Lung microvascular endothelial cell (primary cell): ENCODE results near the gene MYLK. TPM values are rescaled to one million over a fixed set of nuclear protein-coding genes. Genes with fewer than 3 reads are reported as not detected.
A peak's percentile ranks its signal among the peaks of the same experiment; 100 is the strongest.

Experiments used
- DNase-seq, 2 donors: peaks; one replicate each; pipeline versions ENCODE4 v3.0.0 to v3.0.0-alpha.2; 2010; ENCODE audit warnings: low read depth in 2 of 2
- total RNA-seq: library from RNA; depleted of rRNA; stranded (reverse); fragments of >200 nt; gene quantifications from 2 replicates; pipeline ENCODE4 v1.2.1, GENCODE V29; 2014

Gene MYLK
- total RNA-seq, 1 donor from 2014 or later, result 2.8 TPM

- no peak for DNase-seq
Measured at GRCh38 chr3:123679712-123680386, 204.3 kb downstream of the MYLK start.

GRCh38 chr3:123678108-123678511, 206.0 kb downstream of the MYLK start:
- peak in 1 of 2 donors; percentile 32 for DNase-seq

GRCh38 chr3:123672429-123673146, 211.5 kb downstream of the MYLK start:
- no peak for DNase-seq

- DNase-seq, result no peak
Measured at GRCh38 chr3:123670743-123671142, 213.4 kb downstream of the MYLK start.

GRCh38 chr3:123668906-123669305, 215.2 kb downstream of the MYLK start:
- DNase-seq, result no peak

GRCh38 chr3:123667784-123668183, 216.3 kb downstream of the MYLK start:
- DNase-seq, result peak; percentile 77 to 86

- DNase-seq, result no peak
Measured at GRCh38 chr3:123664753-123665152, 219.4 kb downstream of the MYLK start.

GRCh38 chr3:123663977-123664376, 220.2 kb downstream of the MYLK start:
- peak in 1 of 2 donors; percentile 26 for DNase-seq

- no peak for DNase-seq
Measured at GRCh38 chr3:123661973-123662372, 222.2 kb downstream of the MYLK start.

- DNase-seq, result peak; percentile 87 to 94
Measured at GRCh38 chr3:123660900-123661299, 223.2 kb downstream of the MYLK start.

- DNase-seq, result no peak
Measured at GRCh38 chr3:123660141-123660675, 223.9 kb downstream of the MYLK start.

GRCh38 chr3:123658852-123659206, 225.3 kb downstream of the MYLK start:
- DNase-seq, result no peak

GRCh38 chr3:123658118-123658851, 225.8 kb downstream of the MYLK start:
- DNase-seq, result peak in 1 of 2 donors; percentile 54

GRCh38 chr3:123657568-123657967, 226.6 kb downstream of the MYLK start:
- DNase-seq, result peak; percentile 31 to 82

GRCh38 chr3:123657111-123657510, 227.0 kb downstream of the MYLK start:
- DNase-seq, result no peak

GRCh38 chr3:123656691-123657090, 227.4 kb downstream of the MYLK start:
- no peak for DNase-seq

GRCh38 chr3:123656274-123656673, 227.9 kb downstream of the MYLK start:
- DNase-seq, result no peak

- no peak for DNase-seq
Measured at GRCh38 chr3:123655400-123655799, 228.7 kb downstream of the MYLK start.

GRCh38 chr3:123653221-123653682, 230.9 kb downstream of the MYLK start:
- DNase-seq, result peak; percentile 55 to 67

GRCh38 chr3:123652342-123652984, 231.7 kb downstream of the MYLK start:
- peak; percentile 75 to 85 for DNase-seq
